HG03064 (cell line): ENCODE data around the gene JOSD2.
A peak's percentile ranks its signal among the peaks of the same experiment; 100 is the strongest.
"Not testable (repeated sequence)": the region's sequence is repeated elsewhere in the genome, so short reads cannot be mapped to it uniquely, and the experiment has no call there.

Experiments used
- ATAC-seq: cut with Tn5 transposase; IDR thresholded peaks from one replicate; pipeline ENCODE4 v1.9.1; 2021; ENCODE audit warnings: low read depth; ENCODE audit not compliant: unreplicated experiment

The JOSD2 gene

GRCh38 chr19:50478901-50479715 is 31.9 kb downstream of the JOSD2 start:
- no peak for ATAC-seq

- no peak for ATAC-seq
Observed at GRCh38 chr19:50477751-50478515, 33.1 kb downstream of the JOSD2 start.

- ATAC-seq = no peak
Observed at GRCh38 chr19:50476907-50477238, 34.1 kb downstream of the JOSD2 start.

GRCh38 chr19:50476224-50476906 is 34.6 kb downstream of the JOSD2 start, which contains the start of the genes EMC10 and GARIN5A:
Gene EMC10 (plus strand): TSS chr19:50476507. CDS start chr19:50476545, 38 bp downstream.
Gene GARIN5A (minus strand): TSS chr19:50476848. CDS start chr19:50476388, 460 bp downstream.
- peak; percentile 61 for ATAC-seq

- ATAC-seq = no peak
Observed at GRCh38 chr19:50475736-50476223, 35.2 kb downstream of the JOSD2 start.

GRCh38 chr19:50475101-50475568 is 35.9 kb downstream of the JOSD2 start:
- no peak for ATAC-seq

GRCh38 chr19:50473336-50473735 is 37.7 kb downstream of the JOSD2 start:
- ATAC-seq = not testable (repeated sequence)

- no peak for ATAC-seq
Observed at GRCh38 chr19:50468818-50469217, 42.2 kb downstream of the JOSD2 start.

GRCh38 chr19:50467566-50467965 is 43.4 kb downstream of the JOSD2 start:
- no peak for ATAC-seq

GRCh38 chr19:50466706-50467039 is 44.3 kb downstream of the JOSD2 start:
- ATAC-seq = no peak

GRCh38 chr19:50465986-50466705 is 44.8 kb downstream of the JOSD2 start:
- no peak for ATAC-seq

GRCh38 chr19:50465000-50465399 is 46.0 kb downstream of the JOSD2 start:
- ATAC-seq = no peak

- no peak for ATAC-seq
Observed at GRCh38 chr19:50464348-50464747, 46.6 kb downstream of the JOSD2 start.

GRCh38 chr19:50462970-50463369 is 48.0 kb downstream of the JOSD2 start:
- no peak for ATAC-seq

- ATAC-seq = no peak
Observed at GRCh38 chr19:50461066-50461875, 49.7 kb downstream of the JOSD2 start.

GRCh38 chr19:50460161-50460765 is 50.7 kb downstream of the JOSD2 start:
- ATAC-seq = peak; percentile 70

- ATAC-seq = no peak
Observed at GRCh38 chr19:50459638-50460037, 51.4 kb downstream of the JOSD2 start.

GRCh38 chr19:50459067-50459456 is 51.9 kb downstream of the JOSD2 start:
- no peak for ATAC-seq

GRCh38 chr19:50458396-50459066 is 52.5 kb downstream of the JOSD2 start:
- ATAC-seq = no peak
